ENCODE results near the gene ZNF853. TPM values are rescaled to one million over a fixed set of nuclear protein-coding genes. Genes with fewer than 3 reads are reported as not detected.

The ZNF853 gene
- total RNA-seq, 4 donors from 2014 or later, result 1.6 to 4.6 (median 3.7) TPM

GRCh38 chr7:6644728-6645127, 29.3 kb downstream of the ZNF853 start:
- peaks cover under 1% of the 10 kb centered on the region for H3K4me1 ChIP-seq
- H3K4me3 ChIP-seq, result no peak overlapping the region
- no peak overlapping the region for H3K27ac ChIP-seq
- WGBS, result 93% methylated on average over 7 of the region's 10 CpGs
- H3K9me3 ChIP-seq, result no peaks in the 10 kb centered on the region
- H3K27me3 ChIP-seq, result no peaks in the 10 kb centered on the region
- peaks cover 96% of the 10 kb centered on the region for H3K36me3 ChIP-seq
- TF ChIP-seq EP300 (IDR thresholded peaks at IDR 0.05) (no peak), POLR2A (IDR thresholded peaks at IDR 0.05) (no peak), POLR2AphosphoS5 (IDR thresholded peaks at IDR 0.05) (no peak), CTCF (IDR thresholded peaks at IDR 0.05) (no peak)
- no peak for DNase-seq (ENCODE audit: low spot score in 2 of 2)

- H3K27me3 ChIP-seq, result no peaks in the 10 kb centered on the region
- TF ChIP-seq POLR2AphosphoS5 (IDR thresholded peaks at IDR 0.05) (no peak), POLR2A (IDR thresholded peaks at IDR 0.05) (no peak), CTCF (IDR thresholded peaks at IDR 0.05) (no peak), EP300 (IDR thresholded peaks at IDR 0.05) (no peak)
- H3K9me3 ChIP-seq, result no peaks in the 10 kb centered on the region
- no peaks in the 10 kb centered on the region for H3K4me1 ChIP-seq
- H3K36me3 ChIP-seq, result peaks cover 97% of the 10 kb centered on the region
- DNase-seq (ENCODE audit: low spot score in 2 of 2), result no peak
- H3K27ac ChIP-seq, result no peak overlapping the region
- WGBS, result 60% methylated on average over 1 of the region's 8 CpGs
- H3K4me3 ChIP-seq, result no peak overlapping the region
Observed at GRCh38 chr7:6646465-6646864, 31.1 kb downstream of the ZNF853 start.

- H3K27me3 ChIP-seq, result no peaks in the 10 kb centered on the region
- H3K27ac ChIP-seq, result no peak overlapping the region
- no peak overlapping the region for H3K4me3 ChIP-seq
- 80% methylated on average over 1 of the region's 8 CpGs for WGBS
- no peaks in the 10 kb centered on the region for H3K9me3 ChIP-seq
- TF ChIP-seq EP300 (IDR thresholded peaks at IDR 0.05) (no peak), POLR2A (IDR thresholded peaks at IDR 0.05) (no peak), CTCF (IDR thresholded peaks at IDR 0.05) (no peak), POLR2AphosphoS5 (IDR thresholded peaks at IDR 0.05) (no peak)
- peaks cover 97% of the 10 kb centered on the region for H3K36me3 ChIP-seq
- no peaks in the 10 kb centered on the region for H3K4me1 ChIP-seq
- no peak for DNase-seq (ENCODE audit: low spot score in 2 of 2)
Observed at GRCh38 chr7:6647080-6647479, 31.7 kb downstream of the ZNF853 start.

- Histone ChIP-seq H3K36me3 (peaks cover 97% of the 10 kb centered on the region), H3K4me1 (no peaks in the 10 kb centered on the region), H3K27me3 (no peaks in the 10 kb centered on the region), H3K9me3 (no peaks in the 10 kb centered on the region), H3K27ac (no peak overlapping the region), H3K4me3 (no peak overlapping the region)
- no peak for DNase-seq (ENCODE audit: low spot score in 2 of 2)
- WGBS, result 98% methylated on average over 13 of the region's 14 CpGs
- TF ChIP-seq POLR2A (IDR thresholded peaks at IDR 0.05), result no peak
- TF ChIP-seq POLR2AphosphoS5 (IDR thresholded peaks at IDR 0.05), result no peak
Observed at GRCh38 chr7:6647541-6647940, 32.1 kb downstream of the ZNF853 start.

- no peaks in the 10 kb centered on the region for H3K27me3 ChIP-seq
- TF ChIP-seq POLR2AphosphoS5 (IDR thresholded peaks at IDR 0.05) (no peak), EP300 (IDR thresholded peaks at IDR 0.05) (no peak), POLR2A (IDR thresholded peaks at IDR 0.05) (no peak), CTCF (IDR thresholded peaks at IDR 0.05) (no peak)
- no peak overlapping the region for H3K27ac ChIP-seq
- no peaks in the 10 kb centered on the region for H3K9me3 ChIP-seq
- H3K4me3 ChIP-seq, result no peak overlapping the region
- no peaks in the 10 kb centered on the region for H3K4me1 ChIP-seq
- H3K36me3 ChIP-seq, result peaks cover 97% of the 10 kb centered on the region
- DNase-seq (ENCODE audit: low spot score in 2 of 2), result peak in 1 of 2 donors; percentile 49
- WGBS, result 82% methylated on average over 11 of the region's 17 CpGs
Observed at GRCh38 chr7:6648066-6648814, 32.8 kb downstream of the ZNF853 start.

GRCh38 chr7:6648815-6649104, 33.4 kb downstream of the ZNF853 start:
- Histone ChIP-seq H3K27ac (no peak overlapping the region), H3K9me3 (no peaks in the 10 kb centered on the region), H3K36me3 (peaks cover 97% of the 10 kb centered on the region), H3K4me3 (no peak overlapping the region), H3K4me1 (no peaks in the 10 kb centered on the region), H3K27me3 (no peaks in the 10 kb centered on the region)
- TF ChIP-seq POLR2A (IDR thresholded peaks at IDR 0.05) (no peak), EP300 (IDR thresholded peaks at IDR 0.05) (no peak), CTCF (IDR thresholded peaks at IDR 0.05) (no peak), POLR2AphosphoS5 (IDR thresholded peaks at IDR 0.05) (no peak)
- 90% methylated on average over 2 of the region's 5 CpGs for WGBS
- peak in 1 of 2 donors; percentile 37 for DNase-seq (ENCODE audit: low spot score in 2 of 2)

Data from suprapubic skin (tissue), 4 donors.